Chondrocyte (in vitro differentiated cells): ENCODE measurements around the gene MAD1L1. TPM values are rescaled to one million over a fixed set of nuclear protein-coding genes. Genes with fewer than 3 reads are reported as not detected.

Experiments used
- DNase-seq: peaks from one replicate; pipeline ENCODE4 v3.0.0; 2021; ENCODE audit warnings: mixed read lengths, low spot score
- H3K27ac Mint-ChIP-seq: one replicate; pipeline ENCODE4 v1.8.0; 2021; ENCODE audit warnings: mild to moderate bottlenecking, moderate library complexity, mixed read lengths; ENCODE audit not compliant: unreplicated experiment
- H3K27me3 Mint-ChIP-seq: 2 replicates; pipeline ENCODE4 v1.8.0; 2021; ENCODE audit warnings: low read depth, mixed read lengths
- H3K36me3 Mint-ChIP-seq: 2 replicates; pipeline ENCODE4 v1.8.0; 2021; ENCODE audit warnings: low read depth, mixed read lengths
- H3K4me1 Mint-ChIP-seq: 2 replicates; pipeline ENCODE4 v1.8.0; 2021; ENCODE audit warnings: low read depth, mild to moderate bottlenecking, mixed read lengths
- H3K4me3 Mint-ChIP-seq: one replicate; pipeline ENCODE4 v1.8.0; 2021; ENCODE audit warnings: mild to moderate bottlenecking, moderate library complexity, mixed read lengths; ENCODE audit not compliant: unreplicated experiment
- H3K9me3 Mint-ChIP-seq: 2 replicates; pipeline ENCODE4 v1.8.0; 2021; ENCODE audit warnings: low read depth, mixed read lengths
- CTCF ChIP-seq: fragments of 200-600 bp; sonication (generic); IDR thresholded peaks from 2 replicates; pipeline ENCODE4 v1.5.0; 2021; ENCODE audit warnings: antibody characterized with exemption, mild to moderate bottlenecking, moderate library complexity
- total RNA-seq: library from RNA; stranded (reverse); gene quantifications from 3 replicates; pipeline ENCODE4 v1.2.1, GENCODE V29; 2021

MAD1L1 gene
- total RNA-seq, 1 donor from 2014 or later, result 22.7 TPM

GRCh38 chr7:2055956-2056355, 176.8 kb downstream of the MAD1L1 start:
- H3K4me3 Mint-ChIP-seq, result no peak overlapping the region
- H3K27me3 Mint-ChIP-seq, result no peaks in the 10 kb centered on the region

GRCh38 chr7:2054927-2055326, 177.8 kb downstream of the MAD1L1 start:
- H3K4me1 Mint-ChIP-seq, result no peaks in the 10 kb centered on the region
- no peak overlapping the region for H3K4me3 Mint-ChIP-seq
- TF ChIP-seq CTCF, result no peak
- no peaks in the 10 kb centered on the region for H3K27me3 Mint-ChIP-seq
- no peak for DNase-seq
- H3K36me3 Mint-ChIP-seq, result peaks cover 5% of the 10 kb centered on the region
- H3K9me3 Mint-ChIP-seq, result peaks cover 4% of the 10 kb centered on the region
- no peak overlapping the region for H3K27ac Mint-ChIP-seq

More at GRCh38 chr7:2055956-2056355, 176.8 kb downstream of the MAD1L1 start:
- Mint-ChIP-seq H3K4me1 (no peaks in the 10 kb centered on the region), H3K36me3 (peaks cover 11% of the 10 kb centered on the region), H3K9me3 (peaks cover 9% of the 10 kb centered on the region), H3K27ac (no peak overlapping the region)
- no peak for TF ChIP-seq CTCF
- no peak for DNase-seq

GRCh38 chr7:2053395-2053794, 179.3 kb downstream of the MAD1L1 start:
- Mint-ChIP-seq H3K9me3 (no peaks in the 10 kb centered on the region), H3K4me1 (no peaks in the 10 kb centered on the region), H3K4me3 (no peak overlapping the region), H3K27me3 (no peaks in the 10 kb centered on the region), H3K27ac (no peak overlapping the region), H3K36me3 (no peaks in the 10 kb centered on the region)
- no peak for DNase-seq
- no peak for TF ChIP-seq CTCF

GRCh38 chr7:2052657-2053048, 180.1 kb downstream of the MAD1L1 start:
- H3K4me3 Mint-ChIP-seq, result no peak overlapping the region
- DNase-seq, result no peak
- no peaks in the 10 kb centered on the region for H3K27me3 Mint-ChIP-seq
- TF ChIP-seq CTCF, result no peak
- H3K9me3 Mint-ChIP-seq, result no peaks in the 10 kb centered on the region
- H3K27ac Mint-ChIP-seq, result no peak overlapping the region
- no peaks in the 10 kb centered on the region for H3K36me3 Mint-ChIP-seq
- no peaks in the 10 kb centered on the region for H3K4me1 Mint-ChIP-seq

GRCh38 chr7:2051707-2052656, 180.8 kb downstream of the MAD1L1 start:
- DNase-seq, result no peak
- no peak for TF ChIP-seq CTCF
- Mint-ChIP-seq H3K9me3 (no peaks in the 10 kb centered on the region), H3K36me3 (no peaks in the 10 kb centered on the region), H3K27ac (no peak overlapping the region), H3K27me3 (no peaks in the 10 kb centered on the region), H3K4me3 (no peak overlapping the region), H3K4me1 (no peaks in the 10 kb centered on the region)
